Neural progenitor cell (in vitro differentiated cells): ENCODE results near the gene ARHGEF19. TPM values are rescaled to one million over a fixed set of nuclear protein-coding genes. Genes with fewer than 3 reads are reported as not detected.

Source experiments
- DNase-seq: peaks from one replicate; pipeline ENCODE4 v3.0.0-alpha.2; 2016; ENCODE audit warnings: low spot score
- H2AFZ ChIP-seq: fragments of 200-600 bp; sonication (generic); replicated peaks from 2 replicates; pipeline ENCODE4 v1.6.1; 2016; ENCODE audit warnings: antibody characterized with exemption
- H3F3A ChIP-seq: fragments of 200-600 bp; sonication (generic); 2 replicates; pipeline ENCODE4 v1.6.1; 2016; ENCODE audit warnings: antibody characterized with exemption, low read depth
- H3K27ac ChIP-seq: fragments of 200-600 bp; sonication (generic); 2 replicates; pipeline ENCODE4 v1.5.1; 2016; ENCODE audit warnings: mild to moderate bottlenecking
- H3K27me3 ChIP-seq: fragments of 200-600 bp; sonication (generic); 2 replicates; pipeline ENCODE4 v1.6.1; 2016; ENCODE audit warnings: mild to moderate bottlenecking, moderate library complexity
- H3K36me3 ChIP-seq: fragments of 200-600 bp; sonication (generic); 2 replicates; pipeline ENCODE4 v1.5.1; 2016
- H3K4me1 ChIP-seq: fragments of 200-600 bp; sonication (generic); 2 replicates; pipeline ENCODE4 v1.6.1; 2016; ENCODE audit warnings: mixed run types
- H3K4me2 ChIP-seq: fragments of 200-600 bp; sonication (generic); 2 replicates; pipeline ENCODE4 v1.6.1; 2016
- H3K4me3 ChIP-seq: fragments of 200-600 bp; sonication (generic); 2 replicates; pipeline ENCODE4 v1.5.1; 2016
- H3K79me2 ChIP-seq: fragments of 200-600 bp; sonication (generic); 2 replicates; pipeline ENCODE4 v1.6.1; 2016; ENCODE audit warnings: low read depth
- H3K9ac ChIP-seq: fragments of 200-600 bp; sonication (generic); 2 replicates; pipeline ENCODE4 v1.6.1; 2016
- H3K9me3 ChIP-seq: fragments of 200-600 bp; sonication (generic); 2 replicates; pipeline ENCODE4 v1.5.1; 2016; ENCODE audit warnings: low read depth
- H4K20me1 ChIP-seq: fragments of 200-600 bp; sonication (generic); 2 replicates; pipeline ENCODE4 v1.6.1; 2016; ENCODE audit warnings: low read depth
- H3K27ac Mint-ChIP-seq: 3 replicates; pipeline ENCODE4 v1.8.0; 2021; ENCODE audit warnings: mixed read lengths
- H3K27me3 Mint-ChIP-seq: 2 replicates; pipeline ENCODE4 v1.8.0; 2022; ENCODE audit warnings: low read depth, mild to moderate bottlenecking, inconsistent platforms, moderate library complexity, mixed read lengths; ENCODE audit not compliant: insufficient read depth
- H3K36me3 Mint-ChIP-seq: 3 replicates; pipeline ENCODE4 v1.8.0; 2021; ENCODE audit warnings: mixed read lengths
- H3K4me1 Mint-ChIP-seq: 3 replicates; pipeline ENCODE4 v1.8.0; 2021; ENCODE audit warnings: mixed read lengths
- H3K4me3 Mint-ChIP-seq: 3 replicates; pipeline ENCODE4 v1.8.0; 2021; ENCODE audit warnings: mild to moderate bottlenecking, moderate library complexity, mixed read lengths
- H3K9me3 Mint-ChIP-seq: 3 replicates; pipeline ENCODE4 v1.8.0; 2020; ENCODE audit warnings: mixed read lengths
- CTCF ChIP-seq: fragments of 200-600 bp; sonication (generic); IDR thresholded peaks from 2 replicates; pipeline ENCODE4 v1.5.1; 2017; ENCODE audit warnings: antibody characterized with exemption, mild to moderate bottlenecking
- EZH2 ChIP-seq: fragments of 200-600 bp; sonication (generic); IDR thresholded peaks from 2 replicates; pipeline ENCODE4 v1.6.1; 2017; ENCODE audit warnings: antibody characterized with exemption, mild to moderate bottlenecking, moderate library complexity
- EZH2phosphoT487 ChIP-seq: fragments of 200-600 bp; sonication (generic); IDR thresholded peaks from 2 replicates; pipeline ENCODE4 v1.6.1; 2017; ENCODE audit warnings: antibody characterized with exemption
- total RNA-seq: library from RNA; depleted of rRNA; stranded (reverse); fragments of >200 nt; gene quantifications from 2 replicates; pipeline ENCODE4 v1.2.3, GENCODE V29; 2015; ENCODE audit warnings: low replicate concordance

ARHGEF19 gene
- total RNA-seq, 1 donor from 2014 or later, result 10.9 TPM

GRCh38 chr1:16162163-16162822 is 50.2 kb downstream of the ARHGEF19 start:
- H3K27me3 Mint-ChIP-seq, result peaks cover 32% of the 10 kb centered on the region

GRCh38 chr1:16161717-16162116 is 50.7 kb downstream of the ARHGEF19 start:
- DNase-seq, result no peak
- peak overlapping the region; percentile 65 for H3K4me2 ChIP-seq
- H3K36me3 ChIP-seq, result no peaks in the 10 kb centered on the region
- Mint-ChIP-seq H3K36me3 (no peaks in the 10 kb centered on the region), H3K27me3 (peaks cover 37% of the 10 kb centered on the region), H3K4me3 (peak overlapping the region; percentile 58), H3K4me1 (peaks cover 60% of the 10 kb centered on the region), H3K9me3 (no peaks in the 10 kb centered on the region), H3K27ac (no peak overlapping the region)
- no peaks in the 10 kb centered on the region for H3K9me3 ChIP-seq
- peaks cover 24% of the 10 kb centered on the region for H3K27me3 ChIP-seq
- no peak overlapping the region for H2AFZ ChIP-seq
- H3F3A ChIP-seq, result peaks cover 24% of the 10 kb centered on the region
- no peak overlapping the region for H3K9ac ChIP-seq
- no peak overlapping the region for H3K27ac ChIP-seq
- TF ChIP-seq CTCF (no peak), EZH2 (no peak)
- no peaks in the 10 kb centered on the region for H3K79me2 ChIP-seq
- peaks cover 25% of the 10 kb centered on the region for H3K4me1 ChIP-seq
- H4K20me1 ChIP-seq, result no peaks in the 10 kb centered on the region
- H3K4me3 ChIP-seq, result no peak overlapping the region

More at GRCh38 chr1:16162163-16162822, 50.2 kb downstream of the ARHGEF19 start:
- Mint-ChIP-seq H3K4me3 (peak overlapping the region; percentile 58), H3K9me3 (no peaks in the 10 kb centered on the region), H3K27ac (no peak overlapping the region), H3K4me1 (peaks cover 60% of the 10 kb centered on the region), H3K36me3 (no peaks in the 10 kb centered on the region)
- Histone ChIP-seq H3K4me3 (peak overlapping the region; percentile 31), H3K9ac (no peak overlapping the region), H3F3A (peaks cover 18% of the 10 kb centered on the region), H2AFZ (peak overlapping the region; percentile 39), H4K20me1 (no peaks in the 10 kb centered on the region), H3K27ac (no peak overlapping the region), H3K9me3 (no peaks in the 10 kb centered on the region), H3K36me3 (no peaks in the 10 kb centered on the region), H3K4me2 (peak overlapping the region; percentile 65), H3K4me1 (peaks cover 24% of the 10 kb centered on the region), H3K79me2 (no peaks in the 10 kb centered on the region), H3K27me3 (peaks cover 18% of the 10 kb centered on the region)
- DNase-seq, result peak; percentile 80
- TF ChIP-seq EZH2phosphoT487 (no peak), EZH2 (no peak), CTCF (no peak)

GRCh38 chr1:16158993-16159831 is 53.2 kb downstream of the ARHGEF19 start:
- H3K4me3 Mint-ChIP-seq, result peak overlapping the region; percentile 58
- peak overlapping the region; percentile 97 for H3K27ac Mint-ChIP-seq
- H3K4me1 ChIP-seq, result peaks cover 31% of the 10 kb centered on the region

More at GRCh38 chr1:16158993-16159831, 53.2 kb downstream of the ARHGEF19 start:
- DNase-seq, result no peak
- H3K36me3 Mint-ChIP-seq, result no peaks in the 10 kb centered on the region
- TF ChIP-seq CTCF, result no peak
- TF ChIP-seq EZH2, result no peak
- TF ChIP-seq EZH2phosphoT487, result no peak
- no peak overlapping the region for H3K4me3 ChIP-seq
- no peaks in the 10 kb centered on the region for H3K9me3 ChIP-seq
- peaks cover 35% of the 10 kb centered on the region for H3K27me3 Mint-ChIP-seq
- H4K20me1 ChIP-seq, result peaks cover 13% of the 10 kb centered on the region
- H3K9ac ChIP-seq, result no peak overlapping the region
- no peak overlapping the region for H3K27ac ChIP-seq
- H2AFZ ChIP-seq, result no peak overlapping the region
- peaks cover 44% of the 10 kb centered on the region for H3K4me1 Mint-ChIP-seq
- peaks cover 16% of the 10 kb centered on the region for H3K79me2 ChIP-seq
- H3K27me3 ChIP-seq, result peaks cover 37% of the 10 kb centered on the region
- H3F3A ChIP-seq, result peaks cover 29% of the 10 kb centered on the region
- H3K36me3 ChIP-seq, result no peaks in the 10 kb centered on the region
- no peaks in the 10 kb centered on the region for H3K9me3 Mint-ChIP-seq
- H3K4me2 ChIP-seq, result no peak overlapping the region
